ENCODE results near the gene BPIFB6.

The BPIFB6 gene

GRCh38 chr20:33092361-33092760, 60.9 kb downstream of the BPIFB6 start:
- DNase-seq (ENCODE audit: low spot score), result no peak

- DNase-seq (ENCODE audit: low spot score), result no peak
Observed at GRCh38 chr20:33093074-33093473, 61.6 kb downstream of the BPIFB6 start.

- DNase-seq (ENCODE audit: low spot score), result no peak
Observed at GRCh38 chr20:33093582-33093981, 62.1 kb downstream of the BPIFB6 start.
